HG03045 (cell line): ENCODE measurements around the gene ERBB2.
"Not testable (repeated sequence)": the region's sequence is repeated elsewhere in the genome, so short reads cannot be mapped to it uniquely, and the experiment has no call there.

ENCODE experiments used
- ATAC-seq: cut with Tn5 transposase; IDR thresholded peaks from one replicate; pipeline ENCODE4 v1.9.1; 2021; ENCODE audit warnings: mild to moderate bottlenecking, moderate library complexity; ENCODE audit not compliant: unreplicated experiment

ERBB2 gene

DNA sequence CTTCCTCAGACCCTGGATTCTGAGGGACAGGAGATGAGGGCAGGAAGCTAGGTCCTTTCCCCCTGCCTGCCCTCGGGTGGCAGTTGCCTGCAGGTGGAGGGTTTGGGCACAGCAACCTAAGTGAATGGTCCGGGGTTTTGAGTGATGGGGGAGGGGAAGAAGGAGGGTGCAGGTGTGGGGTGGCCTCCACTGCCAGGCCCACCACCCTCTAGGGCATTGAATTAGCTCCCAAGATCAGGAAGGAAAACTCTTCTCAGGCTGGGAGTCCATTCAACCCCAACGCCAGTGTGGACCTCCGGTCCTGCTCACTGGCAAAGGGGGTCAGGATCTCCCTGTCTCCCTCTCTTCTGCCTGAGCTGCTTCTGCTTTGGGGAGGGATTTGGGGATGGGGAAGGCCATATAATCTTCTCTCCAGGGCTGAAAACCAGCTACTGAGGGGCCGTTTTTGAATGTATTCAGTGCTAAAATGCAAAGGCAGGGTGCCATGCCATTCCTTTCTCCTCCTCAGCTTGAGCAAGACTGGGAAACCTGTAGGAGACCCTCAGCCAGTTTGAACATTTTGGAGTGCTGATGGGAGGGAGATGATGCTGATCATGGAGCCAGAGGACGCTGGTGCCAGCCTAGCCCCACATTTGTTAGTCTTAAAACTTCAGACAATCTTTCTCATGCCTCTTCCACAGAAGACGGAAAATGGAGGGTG lies 56.7 kb downstream of the ERBB2 start:
- ATAC-seq, result no peak

DNA sequence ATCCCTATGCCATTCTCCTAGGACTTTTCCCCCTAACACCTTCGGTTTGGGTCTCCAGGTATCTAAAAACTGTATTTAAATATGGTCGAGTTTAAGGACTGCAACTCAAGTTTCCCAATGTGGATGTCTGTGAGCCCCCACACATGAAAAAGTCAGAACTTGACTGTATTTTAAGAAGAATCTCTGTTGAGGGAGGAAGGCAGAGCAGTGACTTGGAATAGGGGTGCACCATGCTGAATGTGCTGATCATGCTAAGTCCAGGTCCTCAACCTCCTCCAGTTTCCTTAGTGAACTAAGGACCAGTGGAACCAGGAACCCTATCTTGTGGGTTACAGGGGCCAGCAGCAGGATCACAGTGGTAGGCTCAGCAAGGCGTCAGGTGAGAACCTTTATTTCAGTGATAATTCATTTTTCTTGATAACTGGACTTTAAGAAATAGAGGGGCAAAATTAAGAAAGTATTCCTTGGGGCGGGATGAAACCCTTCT lies 57.4 kb downstream of the ERBB2 start:
- ATAC-seq, result no peak

DNA sequence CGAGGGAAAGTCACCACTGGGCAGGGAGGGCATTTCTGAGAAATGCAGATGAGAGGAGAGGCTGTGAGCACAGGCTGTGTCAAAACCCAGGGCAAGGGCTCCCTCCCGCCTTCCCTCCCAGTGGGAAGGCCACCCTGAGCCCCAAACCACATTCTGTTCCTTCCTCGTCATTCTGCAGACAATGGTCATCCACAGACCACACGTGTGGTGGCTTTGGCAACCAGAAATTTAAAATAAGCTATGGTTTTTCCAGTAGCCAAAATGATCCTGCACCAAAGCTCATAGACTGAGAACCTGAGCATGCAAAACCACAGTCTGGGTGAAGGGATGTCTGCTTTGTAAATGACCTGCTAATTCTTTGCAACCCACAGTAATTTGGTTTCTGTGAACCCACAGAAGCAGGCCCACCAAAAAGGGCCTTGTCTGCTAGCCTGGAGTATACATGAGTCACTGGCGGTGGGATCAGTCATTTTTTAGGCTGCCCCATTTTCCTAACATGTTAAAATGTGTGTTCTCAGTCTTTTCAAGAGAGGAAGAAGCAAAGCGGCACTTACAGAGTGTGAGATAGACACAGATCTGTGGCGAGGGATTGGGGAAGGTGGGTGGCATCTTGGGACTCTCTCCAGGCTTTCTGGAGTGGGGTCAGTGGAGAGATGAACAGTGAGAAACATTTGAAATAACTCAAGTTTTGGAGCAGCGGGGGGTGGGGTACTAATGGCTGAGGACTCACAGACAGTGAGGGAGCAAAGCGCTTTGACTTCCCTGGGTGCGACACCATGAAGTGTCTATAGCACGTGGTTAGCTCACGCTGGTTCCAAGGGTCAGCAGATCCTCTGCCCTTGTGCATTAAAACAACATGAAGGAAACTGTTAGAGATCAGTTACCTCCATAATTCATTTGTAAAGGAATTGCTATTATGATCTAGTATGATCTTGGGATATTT lies 58.3 kb downstream of the ERBB2 start:
- ATAC-seq, result no peak

DNA sequence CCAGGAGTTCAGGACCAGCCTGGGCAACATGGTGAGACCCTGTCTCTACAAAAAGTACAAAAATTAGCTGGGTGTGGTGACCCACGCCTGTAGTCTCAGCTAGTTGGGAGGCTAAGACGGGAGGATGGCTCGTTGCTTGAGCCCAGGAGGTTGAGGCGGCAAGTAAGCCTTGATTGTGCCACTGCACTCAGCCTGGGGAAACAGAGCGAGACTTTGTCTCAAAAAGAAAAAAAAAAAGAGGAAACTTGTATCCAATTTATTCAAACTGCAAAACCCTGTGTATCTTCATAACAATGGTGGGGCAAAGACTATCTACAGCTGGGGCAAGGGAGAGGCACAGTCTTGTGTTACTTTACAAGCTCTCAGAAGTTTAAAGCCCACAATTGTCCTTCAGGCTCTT lies 59.3 kb downstream of the ERBB2 start:
- ATAC-seq, result no peak

DNA sequence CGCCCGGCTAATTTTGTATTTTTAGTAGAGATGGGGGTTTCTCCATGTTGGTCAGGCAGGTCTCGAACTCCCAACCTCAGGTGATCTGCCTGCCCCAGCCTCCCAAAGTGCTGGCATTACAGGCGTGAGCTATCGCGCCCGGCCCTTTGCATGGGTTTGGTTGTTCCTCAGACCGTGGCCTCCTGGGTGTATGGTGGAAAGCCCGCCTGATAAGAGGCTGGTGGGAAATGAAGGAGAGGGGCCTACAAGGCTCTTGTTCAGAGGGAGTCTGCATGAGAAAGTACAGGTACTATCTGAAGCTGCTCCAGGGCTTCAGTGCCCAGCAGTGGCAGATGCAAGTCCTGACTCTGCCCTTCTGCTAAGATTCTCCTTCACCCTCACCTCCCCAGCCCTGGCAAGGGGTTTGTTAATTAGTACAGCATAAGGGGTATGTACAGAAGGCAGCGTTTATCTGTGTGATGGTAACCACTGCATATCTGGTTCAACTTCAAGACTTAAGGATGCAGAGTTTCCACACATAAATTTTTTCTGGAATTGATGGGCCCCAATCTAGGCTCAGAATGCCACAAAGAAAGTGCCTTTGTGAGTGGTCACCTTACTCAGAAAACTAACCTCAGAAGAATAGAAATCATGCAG lies 62.1 kb downstream of the ERBB2 start:
- no peak for ATAC-seq

DNA sequence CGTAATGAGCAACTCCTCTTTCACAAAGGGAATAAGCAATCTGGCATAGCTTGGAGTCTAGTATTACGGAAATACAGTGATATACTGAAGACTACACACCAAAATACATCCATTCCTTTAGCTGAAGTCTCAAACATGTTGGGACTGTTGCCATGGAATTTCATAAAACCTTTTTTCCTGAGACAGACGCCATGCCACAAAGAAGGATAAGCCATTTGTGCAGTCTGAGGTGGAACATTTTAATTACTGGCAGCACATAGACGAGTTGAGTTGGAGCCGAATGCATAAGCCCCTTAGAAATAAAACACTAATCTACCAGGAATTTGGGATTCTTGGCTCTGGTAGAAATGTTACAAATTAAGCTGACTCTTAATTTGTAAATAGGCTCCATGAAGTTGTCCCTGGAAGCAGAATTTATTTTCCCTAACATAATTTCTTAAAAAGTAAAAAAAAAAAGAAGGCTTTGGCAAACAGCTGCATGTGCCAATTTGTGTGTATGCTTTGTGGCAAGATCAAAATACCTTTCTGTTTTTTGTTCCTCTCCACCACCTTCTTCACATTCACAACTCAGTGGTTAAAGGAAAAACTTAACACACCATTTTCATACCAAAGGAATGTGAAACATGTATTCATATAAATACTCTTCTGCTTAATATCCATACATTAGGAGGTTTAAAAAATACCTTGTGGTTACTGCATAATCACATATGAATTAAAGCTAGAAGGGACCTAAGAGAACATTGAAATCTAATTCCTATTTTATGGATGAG lies 63.4 kb downstream of the ERBB2 start:
- no peak for ATAC-seq

DNA sequence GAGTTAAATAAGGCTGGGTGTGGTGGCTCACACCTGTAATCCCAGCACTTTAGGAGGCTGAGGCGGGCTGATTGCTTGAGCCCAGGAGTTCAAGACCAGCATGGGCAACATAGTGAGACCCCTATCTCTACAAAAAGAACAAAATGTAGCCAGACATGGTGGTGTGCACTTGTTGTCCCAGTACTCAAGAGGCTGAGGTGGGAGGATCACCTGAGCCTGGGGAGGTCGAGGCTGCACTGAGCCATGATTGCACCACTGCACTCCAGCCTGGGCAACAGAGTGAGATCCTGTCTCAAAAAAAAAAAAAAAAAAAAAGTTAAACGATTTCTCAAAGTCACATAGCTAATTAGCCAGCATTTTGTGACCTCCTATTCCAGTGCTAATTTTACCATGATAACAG lies 64.3 kb downstream of the ERBB2 start:
- ATAC-seq, result not testable (repeated sequence)

DNA sequence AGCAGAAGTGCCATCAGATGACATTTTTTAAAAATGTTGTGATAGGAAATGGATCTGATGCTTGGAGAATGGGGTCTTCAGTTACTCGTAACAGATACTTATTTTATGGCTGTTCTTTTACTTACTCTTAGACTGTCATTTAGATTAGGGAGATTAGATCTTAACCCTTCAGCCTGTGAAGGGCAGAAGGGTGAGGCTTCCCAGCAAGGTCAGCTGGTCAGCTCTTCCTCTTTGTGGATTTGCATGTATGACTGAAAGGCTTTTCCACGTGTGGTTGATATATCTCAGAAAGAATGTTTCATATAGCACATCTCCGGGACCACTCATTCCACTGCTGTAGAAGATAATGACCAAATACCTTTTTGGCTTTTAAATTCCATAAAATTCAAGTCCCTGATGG lies 65.3 kb downstream of the ERBB2 start:
- ATAC-seq, result no peak

DNA sequence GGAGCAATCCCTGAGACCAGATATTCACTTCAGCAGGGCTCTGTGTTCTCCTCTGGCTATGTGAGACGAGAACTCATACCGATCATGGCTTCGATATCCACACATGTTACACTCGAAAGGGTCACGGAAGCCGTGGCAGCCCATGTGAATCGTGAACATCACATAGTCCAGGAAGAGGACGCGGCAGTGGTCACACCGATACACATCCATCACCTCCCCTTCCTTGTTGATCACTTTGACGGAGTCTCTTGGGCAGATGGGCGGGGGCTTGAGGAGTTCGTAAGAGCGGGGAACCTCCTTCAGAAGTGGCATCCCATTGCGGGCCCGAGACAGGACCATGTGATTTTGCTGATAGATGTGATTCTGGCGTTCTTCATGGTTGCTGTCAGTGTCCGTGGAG lies 65.9 kb downstream of the ERBB2 start:
- ATAC-seq, result no peak

DNA sequence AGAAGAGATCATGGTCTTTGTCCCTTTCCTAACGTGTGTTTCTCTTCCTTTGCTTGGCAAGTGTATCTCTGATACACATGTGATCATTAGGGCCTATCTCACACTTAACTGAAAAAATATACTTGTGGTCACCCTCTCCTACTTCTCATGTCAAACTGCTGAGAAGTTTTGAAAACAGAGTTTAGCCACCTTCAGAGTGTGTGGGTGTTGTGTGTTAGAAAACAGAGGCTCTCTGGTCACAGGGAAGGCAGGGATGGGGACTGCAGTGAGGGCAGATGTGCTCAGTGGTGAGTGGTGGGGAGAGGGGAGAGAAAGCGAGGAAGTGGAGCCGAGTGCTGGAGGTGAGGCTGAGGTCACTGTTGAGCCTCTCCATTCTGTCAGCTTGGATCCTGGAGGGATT lies 67.3 kb downstream of the ERBB2 start:
- ATAC-seq, result no peak

DNA sequence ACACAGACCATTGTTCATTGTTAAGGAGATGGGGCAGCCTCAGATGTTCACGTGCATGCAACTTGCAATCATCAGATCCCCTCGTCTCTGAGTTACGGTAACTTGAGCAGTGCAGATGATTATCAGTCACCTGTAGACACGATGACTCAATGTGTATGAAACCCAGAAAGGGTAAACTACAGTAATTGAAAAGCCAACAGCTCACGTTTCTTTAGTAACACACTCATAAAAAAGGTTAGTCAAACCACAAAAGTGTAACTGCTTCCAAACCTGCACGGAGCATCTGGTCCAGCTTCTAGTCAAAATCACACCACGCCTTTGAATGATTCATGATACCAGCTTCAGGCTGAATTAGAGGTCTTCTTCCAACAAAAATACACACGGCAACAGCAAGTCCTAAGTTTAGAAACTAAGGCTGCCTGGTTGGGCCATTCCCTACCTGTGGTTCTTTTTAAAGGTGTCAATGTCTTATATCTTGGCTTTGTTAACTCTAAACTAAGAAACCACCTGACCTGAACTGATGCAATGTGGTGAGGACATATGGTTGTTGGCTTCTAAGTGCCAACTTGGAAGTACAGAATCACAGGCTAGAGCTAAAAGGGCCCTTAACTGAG lies 70.2 kb downstream of the ERBB2 start:
- ATAC-seq, result peak; percentile 49

DNA sequence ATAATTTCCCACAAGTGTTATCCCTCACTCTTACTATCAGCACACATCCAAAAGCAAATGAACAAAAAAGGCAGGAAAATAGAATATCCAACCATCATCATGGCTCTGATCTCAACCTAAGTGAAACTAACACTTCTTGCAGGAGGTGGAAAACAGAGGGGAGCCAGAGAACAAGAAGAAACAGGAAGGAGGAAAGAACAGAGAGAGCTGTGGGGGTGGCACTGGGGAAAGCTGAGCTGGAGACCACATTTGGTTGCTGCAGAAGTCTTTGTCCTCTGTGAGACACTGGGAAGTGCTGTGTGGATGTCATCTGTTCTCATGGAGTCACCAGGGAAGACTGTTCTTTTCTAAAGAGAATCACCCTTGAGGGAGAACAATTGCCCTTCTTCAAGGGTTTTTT lies 72.6 kb downstream of the ERBB2 start:
- no peak for ATAC-seq

DNA sequence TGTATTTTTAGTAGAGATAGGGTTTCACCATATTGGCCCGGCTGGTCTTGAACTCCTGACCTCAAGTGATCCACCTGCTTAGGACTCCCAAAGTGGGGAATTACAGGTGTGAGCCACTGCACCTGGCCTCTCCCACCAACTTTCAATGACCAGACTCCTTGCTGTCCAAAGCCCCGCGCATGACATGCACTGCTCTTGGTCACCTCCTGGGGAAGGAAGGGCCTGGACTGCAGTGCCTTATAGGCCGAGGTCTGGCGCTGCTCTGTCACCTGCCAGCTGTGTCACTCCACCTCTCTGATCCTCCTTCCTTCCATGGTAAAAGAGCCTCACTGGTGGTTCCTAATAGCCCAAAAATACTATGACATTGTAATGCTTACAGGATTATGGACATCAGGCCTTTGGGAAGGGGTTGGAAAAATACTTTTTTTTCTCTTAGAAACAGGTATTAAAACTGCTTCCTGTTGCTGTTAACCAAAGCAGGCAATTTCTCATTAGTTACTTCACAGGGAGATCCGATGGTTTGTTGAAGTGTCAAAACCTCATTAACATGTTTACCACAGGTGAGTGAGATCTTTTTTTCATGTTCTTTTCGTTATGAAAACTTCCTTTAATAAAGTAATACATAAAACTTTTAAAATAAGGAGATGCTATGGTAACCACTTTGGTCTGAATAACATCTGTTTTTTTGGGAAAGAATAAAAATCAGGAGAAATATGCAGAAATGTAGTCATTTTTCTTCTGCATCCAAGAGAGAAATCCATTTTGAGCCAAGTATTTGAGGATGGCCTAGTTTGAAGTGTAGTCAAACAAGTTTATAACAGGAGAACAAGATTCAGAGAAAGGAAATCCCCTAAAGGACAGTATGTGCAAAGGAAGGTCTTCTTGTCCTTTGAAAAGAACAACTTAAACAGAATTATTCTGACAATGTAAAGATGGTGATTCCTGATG lies 73.4 kb downstream of the ERBB2 start:
- ATAC-seq, result no peak

DNA sequence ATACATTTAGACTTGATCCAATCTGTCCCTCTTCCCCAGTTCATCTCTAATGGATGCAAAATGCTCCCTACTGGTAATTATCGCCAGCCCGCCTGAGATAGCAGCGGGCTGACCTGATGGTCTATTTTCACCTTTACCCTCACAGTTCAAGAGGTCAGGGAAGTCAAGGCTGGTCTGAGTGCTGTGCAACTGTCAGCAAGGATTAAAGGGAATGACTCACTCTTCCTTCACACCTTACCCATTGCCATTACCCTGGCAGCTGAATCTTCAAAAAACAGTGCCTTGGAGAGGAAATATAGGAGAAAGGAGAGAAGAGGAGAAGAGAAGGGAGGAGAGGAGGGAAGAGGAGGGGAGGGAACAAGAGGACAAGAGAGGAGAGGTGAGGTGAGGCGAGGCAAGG lies 74.2 kb downstream of the ERBB2 start:
- ATAC-seq, result no peak

DNA sequence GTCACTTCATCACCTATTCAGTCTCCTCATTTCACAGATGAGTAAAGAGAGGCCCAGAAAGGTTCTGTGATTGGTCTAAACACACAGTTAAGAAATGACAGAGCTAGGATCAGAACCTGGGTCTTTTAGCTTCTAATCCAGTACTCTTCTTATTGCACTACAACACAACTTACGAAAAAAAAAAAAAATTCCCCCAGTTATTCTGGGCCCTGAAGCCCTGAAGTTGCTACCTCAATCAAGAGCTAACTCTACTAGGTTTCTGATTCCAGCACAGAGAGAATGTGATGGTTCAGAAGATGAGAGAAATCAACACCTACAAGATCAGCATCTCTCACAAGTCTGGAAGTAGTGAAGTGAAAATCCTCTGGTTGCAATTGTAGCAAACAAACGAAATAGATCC lies 75.2 kb downstream of the ERBB2 start:
- no peak for ATAC-seq

DNA sequence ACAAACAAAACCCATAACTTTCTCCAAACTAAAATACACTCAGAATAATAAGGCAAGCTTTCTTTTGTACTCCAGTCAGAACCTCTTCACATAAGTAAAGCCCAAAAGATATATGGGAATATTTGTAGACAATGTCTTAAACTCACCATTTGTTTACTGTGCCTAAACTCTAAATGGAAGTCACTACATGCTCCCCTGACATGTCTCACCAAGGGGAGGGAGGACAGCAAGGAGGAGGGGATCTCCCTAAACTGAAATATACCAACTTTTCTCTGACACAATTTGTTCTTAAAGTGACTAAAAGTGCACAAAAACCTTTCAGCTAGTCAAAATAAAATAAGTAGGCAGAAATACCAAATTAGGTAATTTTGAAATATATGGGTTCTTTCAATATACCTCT lies 76.4 kb downstream of the ERBB2 start:
- ATAC-seq, result no peak

DNA sequence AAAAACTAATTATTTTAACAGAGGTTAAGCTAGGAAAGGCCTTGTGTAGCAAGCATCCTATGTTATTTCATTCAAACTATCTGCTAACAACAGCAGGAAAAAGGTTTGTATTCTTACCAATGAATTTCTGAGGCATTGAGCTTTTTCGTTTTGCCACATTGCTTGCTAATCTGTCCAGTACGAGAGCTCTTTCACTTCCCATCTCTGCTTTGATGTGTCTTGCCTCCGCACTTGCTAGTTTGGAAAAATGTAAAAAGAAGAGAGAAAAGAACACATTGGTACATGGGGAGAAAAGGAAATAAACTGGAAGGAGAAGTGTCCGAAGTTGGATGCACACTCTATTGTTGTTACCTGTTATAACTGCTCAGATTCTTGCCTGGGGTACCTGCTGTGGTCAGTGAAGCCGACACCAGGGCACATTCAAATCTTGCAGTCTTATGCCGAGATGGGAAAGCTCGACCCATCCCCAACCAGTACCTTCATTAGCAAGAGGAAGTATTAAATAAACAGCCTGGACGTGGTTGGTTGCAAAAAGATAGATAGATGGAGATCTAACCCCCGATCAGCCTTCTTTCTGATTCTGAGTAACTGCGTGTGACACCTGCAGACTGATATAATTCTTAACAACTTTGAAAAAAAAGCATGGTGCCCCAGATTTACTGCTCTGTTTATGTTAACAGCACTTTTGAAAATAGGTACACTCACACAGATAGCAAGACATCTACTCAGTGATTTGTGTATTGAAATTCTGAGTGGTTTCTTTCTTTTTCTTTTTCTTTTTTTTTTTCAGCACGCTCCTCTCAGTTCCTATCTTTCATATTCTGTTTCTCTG lies 77.9 kb downstream of the ERBB2 start:
- peak; percentile 36 for ATAC-seq
